Measurements from ENCODE around the gene DGKG. TPM values are rescaled to one million over a fixed set of nuclear protein-coding genes. Genes with fewer than 3 reads are reported as not detected.
A peak's percentile ranks its signal among the peaks of the same experiment; 100 is the strongest.

Gene DGKG
- total RNA-seq, 1 donor from 2014 or later: 4.7 TPM

DNA sequence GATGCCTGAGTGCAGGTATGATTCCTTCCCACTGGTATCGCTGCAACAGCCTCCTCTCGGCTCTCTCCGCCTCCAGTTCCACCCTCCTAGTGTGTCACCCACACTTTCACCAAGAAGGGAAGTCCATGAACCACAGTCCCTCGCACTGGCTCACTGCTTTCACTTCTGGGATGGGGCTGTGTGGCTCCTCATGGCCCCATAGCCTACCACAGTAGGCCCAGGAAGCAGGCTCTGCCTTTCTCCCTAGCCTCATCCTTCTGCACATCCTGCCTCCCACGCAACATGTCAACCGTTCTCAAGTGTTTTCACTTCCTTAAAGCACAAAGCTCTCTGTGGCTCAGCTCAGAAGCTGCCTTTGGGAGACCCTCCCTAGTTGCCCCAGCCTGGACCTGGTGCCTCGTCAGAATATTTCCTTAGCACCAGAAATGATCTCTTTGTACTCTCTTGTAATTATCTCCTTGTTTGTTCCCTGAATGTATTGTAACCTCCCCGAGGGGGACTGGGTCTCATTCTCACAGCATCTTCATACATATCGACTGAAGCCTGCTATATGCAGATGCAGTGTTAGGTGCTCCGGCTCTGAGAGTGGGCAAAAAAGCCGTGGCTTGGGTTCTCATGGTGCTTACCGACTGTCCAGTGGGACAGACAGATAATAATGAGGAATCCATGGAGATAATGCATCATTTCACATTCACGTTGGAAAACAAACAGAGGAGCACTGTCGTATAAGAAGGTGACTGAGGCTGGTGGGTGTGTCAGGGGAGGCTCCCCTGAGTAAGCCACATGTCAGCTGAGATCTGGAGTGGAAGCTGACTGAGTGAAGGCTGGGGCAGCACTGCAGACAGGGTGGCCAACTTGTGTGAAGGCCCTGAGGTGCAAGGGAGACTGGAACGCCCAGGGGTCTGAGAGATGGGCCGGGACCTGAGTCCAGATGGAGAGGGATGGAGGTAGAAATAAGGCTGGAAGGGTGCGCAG is 107.1 kb downstream of the DGKG start:
- TF ChIP-seq, protein P1, sequence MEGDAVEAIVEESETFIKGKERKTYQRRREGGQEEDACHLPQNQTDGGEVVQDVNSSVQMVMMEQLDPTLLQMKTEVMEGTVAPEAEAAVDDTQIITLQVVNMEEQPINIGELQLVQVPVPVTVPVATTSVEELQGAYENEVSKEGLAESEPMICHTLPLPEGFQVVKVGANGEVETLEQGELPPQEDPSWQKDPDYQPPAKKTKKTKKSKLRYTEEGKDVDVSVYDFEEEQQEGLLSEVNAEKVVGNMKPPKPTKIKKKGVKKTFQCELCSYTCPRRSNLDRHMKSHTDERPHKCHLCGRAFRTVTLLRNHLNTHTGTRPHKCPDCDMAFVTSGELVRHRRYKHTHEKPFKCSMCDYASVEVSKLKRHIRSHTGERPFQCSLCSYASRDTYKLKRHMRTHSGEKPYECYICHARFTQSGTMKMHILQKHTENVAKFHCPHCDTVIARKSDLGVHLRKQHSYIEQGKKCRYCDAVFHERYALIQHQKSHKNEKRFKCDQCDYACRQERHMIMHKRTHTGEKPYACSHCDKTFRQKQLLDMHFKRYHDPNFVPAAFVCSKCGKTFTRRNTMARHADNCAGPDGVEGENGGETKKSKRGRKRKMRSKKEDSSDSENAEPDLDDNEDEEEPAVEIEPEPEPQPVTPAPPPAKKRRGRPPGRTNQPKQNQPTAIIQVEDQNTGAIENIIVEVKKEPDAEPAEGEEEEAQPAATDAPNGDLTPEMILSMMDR (IDR thresholded peaks at IDR 0.05): no peak
- H3K27ac ChIP-seq: no peak overlapping the region
- no peaks in the 10 kb centered on the region for H3K36me3 ChIP-seq
- DNase-seq: no peak
- ATAC-seq: peak; percentile 69
- no peak overlapping the region for H3K4me3 ChIP-seq
- no peaks in the 10 kb centered on the region for H3K9me3 ChIP-seq
- intact Hi-C loops (cut with DNase I): no loop called here
- peaks cover 4% of the 10 kb centered on the region for H3K27me3 ChIP-seq
- H3K4me1 ChIP-seq: peaks cover 5% of the 10 kb centered on the region

DNA sequence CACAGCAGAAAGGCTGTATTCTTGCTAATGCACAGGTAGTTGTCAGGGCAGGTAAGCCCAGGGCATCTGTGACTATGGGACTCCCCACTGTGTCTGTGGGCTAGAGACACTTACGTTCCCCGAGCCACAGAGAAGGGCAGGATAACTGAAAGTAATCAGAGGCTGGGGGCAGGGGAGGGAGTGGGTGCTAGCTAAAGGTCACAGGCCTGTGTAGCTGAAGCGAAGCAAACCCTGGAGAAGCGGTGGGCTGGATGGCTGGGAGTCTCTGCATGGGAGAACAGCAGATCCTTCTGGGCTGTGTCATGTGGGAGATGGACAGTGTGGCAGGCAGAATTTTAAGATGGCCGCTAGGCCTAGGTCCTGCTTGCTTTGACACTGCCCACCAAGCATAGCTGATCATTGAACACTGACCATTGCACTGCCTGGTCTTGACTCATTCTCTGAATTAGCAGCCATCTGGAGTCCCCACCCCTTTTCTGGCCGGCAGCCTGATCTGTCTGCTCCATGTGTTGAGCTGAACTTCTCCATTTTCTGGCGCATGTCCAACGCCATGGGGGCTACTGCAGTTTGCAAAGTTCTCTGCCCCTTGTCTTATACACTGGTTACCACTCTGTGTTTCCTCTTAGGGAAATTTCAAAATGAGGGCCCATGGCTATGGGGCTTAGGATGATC is 110.0 kb downstream of the DGKG start:
- DNase-seq (no peak), ATAC-seq (no peak)
- Histone ChIP-seq H3K27me3 (peaks cover 4% of the 10 kb centered on the region), H3K9me3 (no peaks in the 10 kb centered on the region), H3K27ac (no peak overlapping the region), H3K4me3 (no peak overlapping the region), H3K36me3 (no peaks in the 10 kb centered on the region), H3K4me1 (no peaks in the 10 kb centered on the region)
- TF ChIP-seq, protein P1 (IDR thresholded peaks at IDR 0.05): no peak
- intact Hi-C loops (cut with DNase I): no loop called here

DNA sequence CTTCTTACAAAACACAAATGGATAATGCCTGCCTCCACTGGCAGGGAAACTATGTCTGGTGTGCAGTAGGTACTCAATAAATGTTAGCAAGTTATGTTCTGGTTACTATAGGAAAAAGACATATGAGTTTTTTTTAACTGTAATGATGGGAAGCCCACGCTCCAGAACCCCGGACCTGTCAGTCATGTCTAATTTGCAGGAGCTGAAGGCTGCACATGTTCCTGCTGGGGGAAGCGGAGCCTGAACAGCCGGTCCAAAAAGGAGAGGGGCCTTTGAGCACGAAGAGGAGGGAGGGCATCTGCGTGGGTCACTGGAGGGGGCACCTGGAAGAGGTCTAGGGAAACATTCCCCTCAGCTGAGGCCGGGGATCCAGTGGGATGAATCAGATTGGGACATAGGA is 113.2 kb downstream of the DGKG start:
- intact Hi-C loops (cut with DNase I): loop anchor here (10.0 kb wide), 1 partner anchor 264 kb away; no protein-coding TSS in a partner anchor
- TF ChIP-seq, protein P1 (IDR thresholded peaks at IDR 0.05): no peak
- H3K36me3 ChIP-seq: no peaks in the 10 kb centered on the region

DNA sequence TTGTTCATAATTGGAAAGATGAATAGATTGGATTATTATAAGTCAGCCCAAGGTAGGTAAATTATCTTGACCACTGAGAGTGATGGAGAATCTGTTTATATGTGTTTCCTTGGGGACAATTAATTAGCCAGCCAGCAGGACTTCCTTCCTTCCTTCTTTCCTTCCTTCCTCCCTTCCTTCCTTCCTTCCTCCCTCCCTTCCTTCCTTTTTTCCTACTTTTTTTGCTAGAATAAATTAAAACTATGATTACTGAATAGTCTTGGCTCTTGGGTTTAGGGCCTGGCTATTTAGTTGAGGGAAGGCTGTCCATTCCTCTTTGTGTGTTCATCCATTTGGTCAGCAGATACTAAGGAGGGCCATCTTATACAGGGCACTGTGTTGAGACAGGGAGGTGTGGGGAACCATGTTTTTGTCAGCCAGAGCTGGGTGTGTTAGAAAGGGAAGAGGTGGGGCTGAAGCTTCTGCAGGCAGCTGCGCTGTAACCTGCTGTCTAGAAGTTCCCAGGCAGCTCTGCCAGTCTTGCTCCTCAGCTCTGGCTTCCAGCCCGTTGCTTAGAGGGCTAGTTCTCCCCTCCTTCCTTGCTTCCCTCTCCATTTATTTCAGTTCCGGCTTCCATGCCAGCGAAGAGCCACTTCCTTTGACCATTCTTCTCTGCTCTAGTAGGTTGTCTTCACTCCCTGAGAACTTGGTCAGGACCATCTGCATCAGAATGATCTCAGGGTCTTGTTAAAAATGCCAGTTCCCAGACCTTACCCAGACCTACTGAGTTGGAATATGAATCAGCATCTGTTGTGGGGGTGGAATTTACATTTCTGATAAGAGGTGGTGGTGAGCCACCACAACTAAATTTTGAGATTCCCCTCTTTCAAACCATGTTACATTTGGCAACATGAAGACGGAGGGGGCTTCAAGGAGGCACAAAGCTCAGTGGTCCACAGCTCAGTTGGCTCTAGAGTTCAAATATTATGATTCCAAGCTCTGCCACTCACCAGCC is 113.9 kb downstream of the DGKG start:
- DNase-seq (no peak), ATAC-seq (peak; percentile 55)
- intact Hi-C loops (cut with DNase I): loop anchor here (10.0 kb wide), 1 partner anchor 263 kb away; no protein-coding TSS in a partner anchor
- TF ChIP-seq, protein P1 (IDR thresholded peaks at IDR 0.05): no peak
- Histone ChIP-seq H3K27ac (no peak overlapping the region), H3K4me3 (no peak overlapping the region), H3K36me3 (no peaks in the 10 kb centered on the region), H3K4me1 (no peaks in the 10 kb centered on the region), H3K27me3 (peaks cover 3% of the 10 kb centered on the region), H3K9me3 (no peaks in the 10 kb centered on the region)

More for the DNA sequence above, 113.2 kb downstream of the DGKG start:
- H3K4me1 ChIP-seq: no peaks in the 10 kb centered on the region
- H3K27me3 ChIP-seq: peaks cover 4% of the 10 kb centered on the region
- no peak overlapping the region for H3K4me3 ChIP-seq
- H3K9me3 ChIP-seq: no peaks in the 10 kb centered on the region
- H3K27ac ChIP-seq: no peak overlapping the region
- DNase-seq: no peak
- ATAC-seq: no peak

DNA sequence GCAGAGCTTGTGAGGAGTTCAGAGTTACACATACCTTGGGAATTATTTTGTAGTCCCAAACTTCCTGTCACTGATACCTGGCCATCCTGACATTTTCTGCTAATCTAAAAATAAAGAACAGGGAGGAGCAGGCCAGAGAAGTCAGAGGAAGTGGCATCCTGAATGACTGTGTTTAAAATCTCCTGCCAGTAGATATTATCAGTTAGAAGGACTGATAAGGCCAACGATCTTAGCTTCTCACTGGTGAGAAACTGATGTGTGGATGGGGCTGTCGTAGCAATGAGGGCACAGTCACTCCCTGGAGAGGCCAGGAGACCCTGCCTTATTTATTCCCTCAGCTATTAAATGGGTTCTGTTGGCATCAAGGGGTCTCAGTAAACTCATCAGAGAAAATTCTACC is 115.1 kb downstream of the DGKG start:
- Histone ChIP-seq H3K27me3 (no peaks in the 10 kb centered on the region), H3K9me3 (no peaks in the 10 kb centered on the region), H3K4me3 (no peak overlapping the region), H3K27ac (no peak overlapping the region), H3K36me3 (no peaks in the 10 kb centered on the region), H3K4me1 (peaks cover 9% of the 10 kb centered on the region)
- DNase-seq: no peak
- TF ChIP-seq, protein P1 (IDR thresholded peaks at IDR 0.05): no peak
- no peak for ATAC-seq
- intact Hi-C loops (cut with DNase I): loop anchor here (10.0 kb wide), 1 partner anchor 262 kb away; no protein-coding TSS in a partner anchor
